B cell (primary cell): ENCODE measurements around the gene ADH1C. TPM values are rescaled to one million over a fixed set of nuclear protein-coding genes. Genes with fewer than 3 reads are reported as not detected.

Experiments
- ATAC-seq: fragments of 200-7000 bp; cut with Tn5 transposase; one replicate; pipeline ENCODE4 v1.10.0; 2021; ENCODE audit warnings: low read depth, mild to moderate bottlenecking, moderate number of reproducible peaks, moderate library complexity
- CTCF ChIA-PET: fragments of 350-600 bp; sonication (Branson Sonifier 250); formaldehyde crosslinking; loops from one replicate; lab custom pipeline; 2021; ENCODE audit warnings: antibody characterized with exemption, inconsistent platforms; lab: Charles Lee
- POLR2A ChIA-PET: fragments of 350-600 bp; sonication (Branson Sonifier 250); formaldehyde crosslinking; loops from one replicate; lab custom pipeline; 2021; ENCODE audit warnings: antibody characterized with exemption; lab: Charles Lee
- DNase-seq: peaks from one replicate; pipeline ENCODE4 v3.0.0; 2013
- H2AFZ ChIP-seq: 2 replicates; pipeline ENCODE4 v1.6.1; 2012; ENCODE audit warnings: mild to moderate bottlenecking, low read depth, low read length; ENCODE audit not compliant: insufficient read depth, poor library complexity, severe bottlenecking
- H3K27ac ChIP-seq, 2 donors: 1 replicate in 1 of 2; 2 replicates in 1 of 2; pipeline ENCODE4 v1.5.1; 2012 to 2013; ENCODE audit warnings: low read length in 2 of 2, mild to moderate bottlenecking in 2 of 2, moderate library complexity in 1 of 2
- H3K27me3 ChIP-seq, 4 experiments: fragments of 200-600 bp in 1 of 4; sonication (generic) in 1 of 4; replicated peaks in 1 of 4; 1 replicate in 2 of 4; 2 replicates in 2 of 4; pipeline versions ENCODE4 v1.6.1 to v1.7.0; 2013 to 2016; ENCODE audit warnings: low read length in 3 of 4, mild to moderate bottlenecking in 2 of 4, mixed read lengths in 1 of 4, moderate library complexity in 1 of 4; ENCODE audit not compliant: insufficient read depth in 4 of 4, control insufficient read depth in 3 of 4; ENCODE audit errors: control extremely low read depth in 1 of 4
- H3K36me3 ChIP-seq, 2 experiments: replicated peaks in 1 of 2; 1 replicate in 1 of 2; 2 replicates in 1 of 2; pipeline versions ENCODE4 v1.6.1 to v1.7.1; 2013; ENCODE audit warnings: low read length in 1 of 2; ENCODE audit not compliant: insufficient read depth in 2 of 2, control insufficient read depth in 1 of 2; ENCODE audit errors: control extremely low read depth in 1 of 2, extremely low read depth in 1 of 2
- H3K4me1 ChIP-seq, 2 donors: fragments of 200-600 bp in 1 of 2; sonication (generic) in 1 of 2; 1 replicate in 1 of 2; 2 replicates in 1 of 2; pipeline versions ENCODE4 v1.5.1 to v1.6.1; 2013 to 2017; ENCODE audit warnings: low read length in 2 of 2; ENCODE audit not compliant: control insufficient read depth in 2 of 2, insufficient read depth in 2 of 2
- H3K4me2 ChIP-seq: replicated peaks from 2 replicates; pipeline ENCODE3; 2012; ENCODE audit warnings: mild to moderate bottlenecking, low read depth, low read length; ENCODE audit not compliant: poor library complexity, severe bottlenecking
- H3K4me3 ChIP-seq, 5 experiments: fragments of 200-600 bp in 1 of 5; sonication (generic) in 1 of 5; 1 replicate in 3 of 5; 2 replicates in 2 of 5; pipeline versions ENCODE4 v1.5.1 to v1.7.0; 2011 to 2016; ENCODE audit warnings: low read length in 4 of 5, mild to moderate bottlenecking in 4 of 5, low read depth in 2 of 5, control low read depth in 1 of 5, moderate library complexity in 1 of 5; ENCODE audit not compliant: insufficient read depth in 1 of 5; ENCODE audit errors: control extremely low read depth in 1 of 5, extremely low read depth in 1 of 5
- H3K79me2 ChIP-seq: fragments of 200-600 bp; sonication (generic); one replicate; pipeline ENCODE4 v1.6.0; 2016; ENCODE audit warnings: low read length; ENCODE audit not compliant: control insufficient read depth, insufficient read depth
- H3K9ac ChIP-seq: fragments of 200-600 bp; sonication (generic); 2 replicates; pipeline ENCODE4 v1.6.1; 2017; ENCODE audit warnings: mild to moderate bottlenecking, low read length, moderate library complexity
- H3K9me3 ChIP-seq, 3 donors: one replicate each; pipeline versions ENCODE4 v1.6.1 to v1.7.1; 2013; ENCODE audit warnings: low read length in 2 of 3; ENCODE audit not compliant: control insufficient read depth in 2 of 3, insufficient read depth in 1 of 3; ENCODE audit errors: control extremely low read depth in 1 of 3
- H4K20me1 ChIP-seq: 2 replicates; pipeline ENCODE4 v1.6.0; 2012; ENCODE audit warnings: mild to moderate bottlenecking, low read length; ENCODE audit not compliant: insufficient read depth, control insufficient read depth, poor library complexity, severe bottlenecking
- H3K27ac Mint-ChIP-seq: one replicate; pipeline ENCODE4 v1.8.0; 2021; ENCODE audit warnings: mixed read lengths
- H3K27me3 Mint-ChIP-seq: one replicate; pipeline ENCODE4 v1.8.0; 2021; ENCODE audit warnings: mixed read lengths
- H3K4me1 Mint-ChIP-seq: one replicate; pipeline ENCODE4 v1.8.0; 2021; ENCODE audit warnings: mixed read lengths
- H3K4me3 Mint-ChIP-seq: one replicate; pipeline ENCODE4 v1.8.0; 2021; ENCODE audit warnings: mixed read lengths
- H3K9me3 Mint-ChIP-seq: one replicate; pipeline ENCODE4 v1.8.0; 2022; ENCODE audit warnings: mixed read lengths; ENCODE audit not compliant: insufficient read depth
- EZH2 ChIP-seq: IDR thresholded peaks from 2 replicates; pipeline ENCODE4 v1.6.1; 2012; ENCODE audit warnings: borderline replicate concordance, low read depth, mild to moderate bottlenecking, moderate library complexity, low read length; ENCODE audit not compliant: insufficient read depth, poor library complexity, severe bottlenecking
- WGBS: methylation state at CpG from one replicate; pipeline ENCODE4 v1.1.5; 2013; ENCODE audit warnings: missing lambda C conversion rate; ENCODE audit not compliant: insufficient coverage; 5-methylcytosine and 5-hydroxymethylcytosine counted together
- intact Hi-C: fragments of 100-400 bp; cut with micrococcal nuclease; formaldehyde crosslinking; loops from one replicate; pipeline ENCODE4 v1.10.0; 2022
- polyA plus RNA-seq: library from polyadenylated mRNA; depleted of rRNA; stranded (reverse); fragments of >200 nt; gene quantifications from 2 replicates; pipeline ENCODE4 v1.2.3, GENCODE V29; 2012
- total RNA-seq, 2 donors: library from RNA; stranded (reverse); fragments of 120-200 nt in 1 of 2; gene quantifications; 1 replicate in 1 of 2; 2 replicates in 1 of 2; pipeline versions ENCODE4 v1.2.3 to v1.2.4, GENCODE V29; 2013 to 2022
- TF ChIP-seq, protein P1 (sequence below): fragments of 200-600 bp; IDR thresholded peaks from one replicate; pipeline ENCODE4 v1.8.0; 2022; ENCODE audit warnings: antibody characterized with exemption, mild to moderate bottlenecking

The ADH1C gene
- total and polyA plus RNA-seq, 2 donors (not counting 1 experiment from before 2014, with no cell fraction given), result not detected

DNA sequence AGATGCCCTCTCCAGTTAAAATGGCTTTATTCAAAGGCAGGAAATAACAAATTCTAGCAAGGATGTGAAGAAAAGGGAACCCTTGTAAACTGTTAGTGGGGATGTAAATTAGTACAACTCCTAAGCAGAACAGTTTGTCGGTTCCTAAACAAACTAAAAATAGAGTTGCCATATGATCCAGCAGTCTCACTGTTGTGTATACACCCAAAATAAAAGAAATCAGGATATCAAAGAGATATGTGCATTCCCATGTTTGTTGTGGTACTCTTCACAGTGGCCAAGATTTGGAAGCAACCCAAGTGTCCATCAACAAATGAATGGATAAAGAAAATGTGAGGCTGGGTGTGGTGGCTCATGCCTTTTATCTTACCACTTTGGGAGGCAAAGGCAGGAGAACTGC, 46.5 kb upstream of the ADH1C start:
- intact Hi-C loops, result no loop called here
- H3K4me2 ChIP-seq, result no peak overlapping the region
- Mint-ChIP-seq H3K27me3 (peaks cover 5% of the 10 kb centered on the region), H3K4me1 (no peaks in the 10 kb centered on the region), H3K4me3 (no peak overlapping the region), H3K27ac (no peak overlapping the region), H3K9me3 (no peaks in the 10 kb centered on the region)
- no peak for ATAC-seq
- TF ChIP-seq EZH2, result no peak
- TF ChIP-seq, protein P1, sequence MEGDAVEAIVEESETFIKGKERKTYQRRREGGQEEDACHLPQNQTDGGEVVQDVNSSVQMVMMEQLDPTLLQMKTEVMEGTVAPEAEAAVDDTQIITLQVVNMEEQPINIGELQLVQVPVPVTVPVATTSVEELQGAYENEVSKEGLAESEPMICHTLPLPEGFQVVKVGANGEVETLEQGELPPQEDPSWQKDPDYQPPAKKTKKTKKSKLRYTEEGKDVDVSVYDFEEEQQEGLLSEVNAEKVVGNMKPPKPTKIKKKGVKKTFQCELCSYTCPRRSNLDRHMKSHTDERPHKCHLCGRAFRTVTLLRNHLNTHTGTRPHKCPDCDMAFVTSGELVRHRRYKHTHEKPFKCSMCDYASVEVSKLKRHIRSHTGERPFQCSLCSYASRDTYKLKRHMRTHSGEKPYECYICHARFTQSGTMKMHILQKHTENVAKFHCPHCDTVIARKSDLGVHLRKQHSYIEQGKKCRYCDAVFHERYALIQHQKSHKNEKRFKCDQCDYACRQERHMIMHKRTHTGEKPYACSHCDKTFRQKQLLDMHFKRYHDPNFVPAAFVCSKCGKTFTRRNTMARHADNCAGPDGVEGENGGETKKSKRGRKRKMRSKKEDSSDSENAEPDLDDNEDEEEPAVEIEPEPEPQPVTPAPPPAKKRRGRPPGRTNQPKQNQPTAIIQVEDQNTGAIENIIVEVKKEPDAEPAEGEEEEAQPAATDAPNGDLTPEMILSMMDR, result no peak
- H3K9me3 ChIP-seq, result no peaks in the 10 kb centered on the region
- CTCF ChIA-PET, result no interaction called here
- WGBS, result no CpG with 5 or more reads among the region's 1 CpG
- DNase-seq, result no peak
- no peaks in the 10 kb centered on the region for H4K20me1 ChIP-seq
- H3K79me2 ChIP-seq, result no peaks in the 10 kb centered on the region
- H3K27ac ChIP-seq, result no peak overlapping the region
- H2AFZ ChIP-seq, result no peak overlapping the region
- no peak overlapping the region for H3K4me3 ChIP-seq
- no peaks in the 10 kb centered on the region for H3K36me3 ChIP-seq
- no peaks in the 10 kb centered on the region for H3K27me3 ChIP-seq
- POLR2A ChIA-PET, result no interaction called here
- no peaks in the 10 kb centered on the region for H3K4me1 ChIP-seq
- H3K9ac ChIP-seq, result no peak overlapping the region

DNA sequence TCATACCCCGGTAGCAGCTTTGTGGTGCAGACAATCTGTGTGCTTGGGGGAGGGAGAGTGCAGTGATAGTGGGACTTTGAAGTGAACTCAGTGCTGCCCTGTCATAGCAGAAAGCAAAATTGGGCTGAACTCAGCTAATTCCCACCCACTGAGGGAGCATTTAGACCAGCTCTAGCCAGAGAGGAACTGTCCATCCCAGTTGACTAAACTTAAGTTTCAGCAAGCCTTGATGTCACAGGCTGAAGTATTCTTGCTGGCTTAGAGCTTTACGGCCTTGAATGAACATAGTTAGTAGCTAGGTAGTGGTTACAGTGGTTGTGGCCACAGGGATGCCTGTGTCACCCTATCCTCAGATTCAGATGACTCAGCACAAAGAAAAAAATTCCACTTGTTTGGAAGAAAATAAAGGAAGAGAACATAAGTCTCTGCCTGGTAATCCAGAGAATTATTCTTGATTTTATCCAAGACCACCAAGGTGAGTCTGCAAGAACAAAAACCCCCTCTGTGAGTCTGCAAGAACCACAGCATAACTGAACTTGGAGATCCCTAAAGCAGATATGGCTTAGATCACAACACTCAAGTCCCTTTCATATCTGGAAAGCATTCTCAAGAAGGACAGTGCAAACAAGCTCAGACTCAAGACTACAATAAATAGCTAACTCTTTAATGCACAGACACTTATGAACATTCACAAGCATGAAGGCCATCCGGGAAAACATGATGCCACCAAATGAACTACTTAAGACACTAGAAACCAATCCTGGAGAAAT, 43.2 kb upstream of the ADH1C start:
- no peak overlapping the region for H3K4me3 ChIP-seq
- no peak overlapping the region for H3K9ac ChIP-seq
- H3K27ac Mint-ChIP-seq, result no peak overlapping the region
- DNase-seq, result no peak
- TF ChIP-seq, protein P1, result no peak
- TF ChIP-seq EZH2, result no peak
- no peaks in the 10 kb centered on the region for H3K4me1 ChIP-seq
- WGBS, result no CpG with 5 or more reads among the region's 3 CpGs
- no peak for ATAC-seq
- H2AFZ ChIP-seq, result no peak overlapping the region
- intact Hi-C loops, result no loop called here
- no peaks in the 10 kb centered on the region for H3K27me3 ChIP-seq
- H3K4me1 Mint-ChIP-seq, result no peaks in the 10 kb centered on the region
- H3K9me3 Mint-ChIP-seq, result peaks cover 1% of the 10 kb centered on the region
- no peaks in the 10 kb centered on the region for H3K9me3 ChIP-seq
- no peak overlapping the region for H3K4me3 Mint-ChIP-seq
- H3K27ac ChIP-seq, result no peak overlapping the region
- H3K79me2 ChIP-seq, result no peaks in the 10 kb centered on the region
- H3K27me3 Mint-ChIP-seq, result peaks cover 11% of the 10 kb centered on the region
- ChIA-PET POLR2A (no interaction called here), CTCF (no interaction called here)
- H4K20me1 ChIP-seq, result no peaks in the 10 kb centered on the region
- no peaks in the 10 kb centered on the region for H3K36me3 ChIP-seq
- H3K4me2 ChIP-seq, result no peak overlapping the region
